ENCODE data around the gene MLH3. TPM values are rescaled to one million over a fixed set of nuclear protein-coding genes. Genes with fewer than 3 reads are reported as not detected.

The MLH3 gene
- total RNA-seq, 2 experiments from 2014 or later: 13.2 to 14.4 TPM

GRCh38 chr14:74968811-74969210 lies 82.5 kb downstream of the MLH3 start:
- Histone ChIP-seq H3K36me3 (ENCODE audit: insufficient read depth, low read length) (no peaks in the 10 kb centered on the region), H3K4me1 (ENCODE audit: insufficient read depth, low read length) (peaks cover 4% of the 10 kb centered on the region), H3K27me3 (ENCODE audit: control insufficient read depth in 1 of 2, insufficient read depth in 2 of 2, low read length in 2 of 2) (no peaks in the 10 kb centered on the region), H3K27ac (ENCODE audit: low read depth in 1 of 2, low read length in 2 of 2) (no peak overlapping the region), H3K4me3 (ENCODE audit: low read length) (no peak overlapping the region), H3K9me3 (ENCODE audit: control insufficient read depth in 1 of 2, insufficient read depth in 1 of 2, low read length in 2 of 2) (no peaks in the 10 kb centered on the region)
- Mint-ChIP-seq H3K27ac (no peak overlapping the region), H3K4me1 (ENCODE audit: low read depth) (no peaks in the 10 kb centered on the region), H3K4me3 (no peak overlapping the region), H3K27me3 (no peaks in the 10 kb centered on the region), H3K36me3 (ENCODE audit: low read depth) (no peaks in the 10 kb centered on the region), H3K9me3 (no peaks in the 10 kb centered on the region)
- intact Hi-C loops (cut with DNase I, micrococcal nuclease): no loop called here
- CTCF ChIA-PET: no interaction called here
- DNase-seq (no peak), ATAC-seq (ENCODE audit: poor library complexity) (no peak)
- TF ChIP-seq, protein P1, sequence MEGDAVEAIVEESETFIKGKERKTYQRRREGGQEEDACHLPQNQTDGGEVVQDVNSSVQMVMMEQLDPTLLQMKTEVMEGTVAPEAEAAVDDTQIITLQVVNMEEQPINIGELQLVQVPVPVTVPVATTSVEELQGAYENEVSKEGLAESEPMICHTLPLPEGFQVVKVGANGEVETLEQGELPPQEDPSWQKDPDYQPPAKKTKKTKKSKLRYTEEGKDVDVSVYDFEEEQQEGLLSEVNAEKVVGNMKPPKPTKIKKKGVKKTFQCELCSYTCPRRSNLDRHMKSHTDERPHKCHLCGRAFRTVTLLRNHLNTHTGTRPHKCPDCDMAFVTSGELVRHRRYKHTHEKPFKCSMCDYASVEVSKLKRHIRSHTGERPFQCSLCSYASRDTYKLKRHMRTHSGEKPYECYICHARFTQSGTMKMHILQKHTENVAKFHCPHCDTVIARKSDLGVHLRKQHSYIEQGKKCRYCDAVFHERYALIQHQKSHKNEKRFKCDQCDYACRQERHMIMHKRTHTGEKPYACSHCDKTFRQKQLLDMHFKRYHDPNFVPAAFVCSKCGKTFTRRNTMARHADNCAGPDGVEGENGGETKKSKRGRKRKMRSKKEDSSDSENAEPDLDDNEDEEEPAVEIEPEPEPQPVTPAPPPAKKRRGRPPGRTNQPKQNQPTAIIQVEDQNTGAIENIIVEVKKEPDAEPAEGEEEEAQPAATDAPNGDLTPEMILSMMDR (IDR thresholded peaks at IDR 0.05): no peak
- POLR2A ChIA-PET: no interaction called here

DNA sequence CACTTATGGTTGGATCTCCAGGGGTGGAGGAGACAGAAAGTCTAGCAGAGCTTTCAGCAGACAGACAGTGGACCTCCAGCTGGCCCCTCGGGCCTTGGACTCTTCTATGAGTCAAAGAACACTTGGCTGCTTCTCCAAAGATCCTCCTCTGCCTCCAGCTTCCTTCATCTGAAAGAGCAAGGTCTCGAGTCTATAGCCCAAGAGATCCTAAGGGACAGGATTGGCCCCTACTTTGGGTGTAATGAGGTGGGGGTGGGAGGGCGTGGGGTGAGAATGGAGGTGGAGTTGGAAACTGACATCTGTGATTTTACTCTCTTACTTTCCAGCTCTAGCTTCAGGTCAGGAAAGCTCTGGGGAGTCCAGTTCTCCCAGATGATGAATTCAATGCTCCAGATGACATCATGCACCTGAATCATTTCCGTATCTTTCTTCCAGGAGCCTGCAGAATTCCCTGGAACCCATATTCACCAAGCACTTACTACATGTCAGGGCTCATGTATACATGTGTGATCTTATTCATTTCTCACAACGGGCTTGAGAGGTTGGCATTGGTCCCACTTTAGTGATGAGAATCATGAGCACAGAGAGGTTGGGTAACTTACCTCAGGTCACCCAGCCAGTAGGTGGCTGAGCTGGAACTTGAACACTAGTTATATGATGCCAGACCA lies 85.6 kb downstream of the MLH3 start:
- no peak overlapping the region for H3K27ac Mint-ChIP-seq
- ChIA-PET CTCF (no interaction called here), POLR2A (no interaction called here)

DNA sequence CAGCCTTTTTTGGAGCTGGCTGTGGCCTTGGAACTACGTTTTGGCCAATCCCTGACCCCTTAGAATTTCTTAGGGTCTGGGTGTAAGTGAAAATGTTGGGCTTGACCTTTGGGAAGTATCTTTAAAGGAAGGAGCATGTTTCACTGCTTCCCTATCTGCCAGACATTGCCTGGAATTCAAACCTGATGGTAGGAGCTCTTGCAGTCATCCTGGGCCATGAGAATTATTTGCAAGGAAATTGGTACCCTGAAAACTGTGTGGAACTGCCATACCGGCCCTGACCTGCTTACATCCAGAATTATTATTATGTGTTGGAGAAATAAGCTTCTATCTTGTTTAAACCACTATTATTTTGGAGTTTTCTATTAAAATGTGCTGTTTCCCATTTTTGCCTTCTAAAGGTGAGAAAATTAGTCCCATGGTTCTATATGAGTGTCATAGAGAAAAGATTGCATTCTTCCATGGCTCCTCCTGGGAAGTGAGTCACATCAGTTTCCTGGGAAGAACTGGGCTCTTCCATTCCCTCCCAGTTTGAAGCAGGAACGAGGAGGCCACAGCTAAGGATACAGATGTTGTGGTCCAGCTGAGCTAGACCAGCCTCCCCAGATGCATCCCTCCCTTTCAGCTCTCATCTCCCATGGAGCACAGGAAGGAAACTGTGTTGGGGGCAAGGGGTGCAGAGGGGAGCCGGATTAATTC lies 86.3 kb downstream of the MLH3 start:
- POLR2A ChIA-PET: interaction anchor here (0.7 kb wide), 1 partner anchor 11 kb away, joined by 3 read pairs; no protein-coding TSS in a partner anchor
- H3K27me3 Mint-ChIP-seq: no peaks in the 10 kb centered on the region
- no peak for ATAC-seq (ENCODE audit: poor library complexity)

More for the DNA sequence above, 85.6 kb downstream of the MLH3 start:
- Histone ChIP-seq H3K4me1 (ENCODE audit: insufficient read depth, low read length) (no peaks in the 10 kb centered on the region), H3K4me3 (ENCODE audit: low read length) (no peak overlapping the region), H3K36me3 (ENCODE audit: insufficient read depth, low read length) (no peaks in the 10 kb centered on the region), H3K9me3 (ENCODE audit: control insufficient read depth in 1 of 2, insufficient read depth in 1 of 2, low read length in 2 of 2) (no peaks in the 10 kb centered on the region), H3K27me3 (ENCODE audit: control insufficient read depth in 1 of 2, insufficient read depth in 2 of 2, low read length in 2 of 2) (no peaks in the 10 kb centered on the region), H3K27ac (ENCODE audit: low read depth in 1 of 2, low read length in 2 of 2) (no peak overlapping the region)
- Mint-ChIP-seq H3K9me3 (no peaks in the 10 kb centered on the region), H3K36me3 (ENCODE audit: low read depth) (no peaks in the 10 kb centered on the region), H3K27me3 (no peaks in the 10 kb centered on the region), H3K4me3 (no peak overlapping the region), H3K4me1 (ENCODE audit: low read depth) (no peaks in the 10 kb centered on the region)
- DNase-seq: no peak
- ATAC-seq (ENCODE audit: poor library complexity): no peak
- TF ChIP-seq, protein P1 (IDR thresholded peaks at IDR 0.05): no peak
- intact Hi-C loops (cut with DNase I, micrococcal nuclease): no loop called here

More for the DNA sequence above, 86.3 kb downstream of the MLH3 start:
- Mint-ChIP-seq H3K9me3 (no peaks in the 10 kb centered on the region), H3K4me3 (no peak overlapping the region), H3K36me3 (ENCODE audit: low read depth) (no peaks in the 10 kb centered on the region), H3K4me1 (ENCODE audit: low read depth) (no peaks in the 10 kb centered on the region), H3K27ac (no peak overlapping the region)
- Histone ChIP-seq H3K4me3 (ENCODE audit: low read length) (no peak overlapping the region), H3K27ac (ENCODE audit: low read depth in 1 of 2, low read length in 2 of 2) (no peak overlapping the region), H3K4me1 (ENCODE audit: insufficient read depth, low read length) (no peaks in the 10 kb centered on the region), H3K36me3 (ENCODE audit: insufficient read depth, low read length) (no peaks in the 10 kb centered on the region), H3K27me3 (ENCODE audit: control insufficient read depth in 1 of 2, insufficient read depth in 2 of 2, low read length in 2 of 2) (no peaks in the 10 kb centered on the region), H3K9me3 (ENCODE audit: control insufficient read depth in 1 of 2, insufficient read depth in 1 of 2, low read length in 2 of 2) (no peaks in the 10 kb centered on the region)
- TF ChIP-seq, protein P1 (IDR thresholded peaks at IDR 0.05): no peak
- intact Hi-C loops (cut with DNase I, micrococcal nuclease): no loop called here
- no peak for DNase-seq
- CTCF ChIA-PET: interaction anchor here (0.6 kb wide), 1 partner anchor 114 kb away, joined by 3 read pairs; no protein-coding TSS in a partner anchor

Other genes with a start within 250 kb of the MLH3 start
- under 1 TPM in 1 of 2 experiments, not detected in 1; 0.25 TPM for gene PROX2, start 175.3 kb downstream of the MLH3 start, total RNA-seq
- gene DLST, start 169.6 kb downstream of the MLH3 start, total RNA-seq: 100 to 1,000 TPM; 162 to 170 TPM
- 10 to 100 TPM; 12.5 to 12.7 TPM for gene RPS6KL1, start 128.2 kb downstream of the MLH3 start, total RNA-seq
- gene PGF, start 95.9 kb downstream of the MLH3 start, total RNA-seq: under 1 TPM in 1 of 2 experiments, not detected in 1; 0.11 TPM
- gene EIF2B2, start 48.5 kb downstream of the MLH3 start, total RNA-seq: 10 to 100 TPM; 21.0 to 24.2 TPM
- 1 to 10 TPM; 7.9 to 9.4 TPM for gene ACYP1, start 12.6 kb upstream of the MLH3 start, total RNA-seq
- under 1 TPM; 0.22 to 0.30 TPM for gene ZC2HC1C, start 18.2 kb upstream of the MLH3 start, total RNA-seq
- 10 to 100 TPM; 53.5 to 54.1 TPM for gene NEK9, start 75.6 kb upstream of the MLH3 start, total RNA-seq
- 100 to 1,000 TPM; 153 to 156 TPM for gene TMED10, start 125.1 kb upstream of the MLH3 start, total RNA-seq
- 1,000 to 10,000 TPM; 1,565 to 1,685 TPM for gene FOS, start 227.4 kb upstream of the MLH3 start, total RNA-seq

All from CD4-positive, alpha-beta T cell (primary cell).